ENCODE data around the gene NDUFB10.
A peak's percentile ranks its signal among the peaks of the same experiment; 100 is the strongest.

The NDUFB10 gene

GRCh38 chr16:1990351-1991134 lies 31.2 kb downstream of the NDUFB10 start:
- TF ChIP-seq, protein P1, sequence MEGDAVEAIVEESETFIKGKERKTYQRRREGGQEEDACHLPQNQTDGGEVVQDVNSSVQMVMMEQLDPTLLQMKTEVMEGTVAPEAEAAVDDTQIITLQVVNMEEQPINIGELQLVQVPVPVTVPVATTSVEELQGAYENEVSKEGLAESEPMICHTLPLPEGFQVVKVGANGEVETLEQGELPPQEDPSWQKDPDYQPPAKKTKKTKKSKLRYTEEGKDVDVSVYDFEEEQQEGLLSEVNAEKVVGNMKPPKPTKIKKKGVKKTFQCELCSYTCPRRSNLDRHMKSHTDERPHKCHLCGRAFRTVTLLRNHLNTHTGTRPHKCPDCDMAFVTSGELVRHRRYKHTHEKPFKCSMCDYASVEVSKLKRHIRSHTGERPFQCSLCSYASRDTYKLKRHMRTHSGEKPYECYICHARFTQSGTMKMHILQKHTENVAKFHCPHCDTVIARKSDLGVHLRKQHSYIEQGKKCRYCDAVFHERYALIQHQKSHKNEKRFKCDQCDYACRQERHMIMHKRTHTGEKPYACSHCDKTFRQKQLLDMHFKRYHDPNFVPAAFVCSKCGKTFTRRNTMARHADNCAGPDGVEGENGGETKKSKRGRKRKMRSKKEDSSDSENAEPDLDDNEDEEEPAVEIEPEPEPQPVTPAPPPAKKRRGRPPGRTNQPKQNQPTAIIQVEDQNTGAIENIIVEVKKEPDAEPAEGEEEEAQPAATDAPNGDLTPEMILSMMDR (conservative IDR thresholded peaks at IDR 0.05; ENCODE audit: control insufficient read depth, insufficient read depth, low read depth, low read length), result no peak
- DNase-seq (ENCODE audit: low read depth), result no peak
- H3K4me3 ChIP-seq (ENCODE audit: control insufficient read depth, low read depth, low read length), result no peak overlapping the region

- DNase-seq (ENCODE audit: low read depth), result no peak
- TF ChIP-seq, protein P1 (conservative IDR thresholded peaks at IDR 0.05; ENCODE audit: control insufficient read depth, insufficient read depth, low read depth, low read length), result no peak
- H3K4me3 ChIP-seq (ENCODE audit: control insufficient read depth, low read depth, low read length), result no peak overlapping the region
Observed at GRCh38 chr16:1991135-1991551, 31.8 kb downstream of the NDUFB10 start.

DNA sequence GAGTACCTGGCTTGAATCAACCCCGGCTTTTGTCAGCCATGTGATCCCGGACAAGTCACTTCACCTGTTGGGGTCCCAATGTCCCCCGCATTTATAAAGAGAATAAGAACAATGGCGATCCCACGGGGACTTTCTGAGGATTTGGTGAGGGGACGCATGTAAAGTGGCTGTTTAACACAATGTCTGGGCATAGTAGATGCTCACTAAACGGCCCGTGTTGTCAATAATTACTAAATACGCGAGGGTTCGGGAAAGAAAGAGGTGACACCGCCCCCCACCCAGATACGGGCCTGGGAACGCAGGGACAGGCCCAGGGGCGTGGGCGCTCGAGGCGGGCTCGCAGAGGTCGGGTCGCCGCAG lies 32.2 kb downstream of the NDUFB10 start:
- no peak overlapping the region for H3K4me3 ChIP-seq (ENCODE audit: control insufficient read depth, low read depth, low read length)
- DNase-seq (ENCODE audit: low read depth), result no peak
- TF ChIP-seq, protein P1 (conservative IDR thresholded peaks at IDR 0.05; ENCODE audit: control insufficient read depth, insufficient read depth, low read depth, low read length), result no peak

- DNase-seq (ENCODE audit: low read depth), result peak; percentile 84
- TF ChIP-seq, protein P1 (conservative IDR thresholded peaks at IDR 0.05; ENCODE audit: control insufficient read depth, insufficient read depth, low read depth, low read length), result no peak
- no peak overlapping the region for H3K4me3 ChIP-seq (ENCODE audit: control insufficient read depth, low read depth, low read length)
Observed at GRCh38 chr16:1991948-1992703, 32.8 kb downstream of the NDUFB10 start.

DNA sequence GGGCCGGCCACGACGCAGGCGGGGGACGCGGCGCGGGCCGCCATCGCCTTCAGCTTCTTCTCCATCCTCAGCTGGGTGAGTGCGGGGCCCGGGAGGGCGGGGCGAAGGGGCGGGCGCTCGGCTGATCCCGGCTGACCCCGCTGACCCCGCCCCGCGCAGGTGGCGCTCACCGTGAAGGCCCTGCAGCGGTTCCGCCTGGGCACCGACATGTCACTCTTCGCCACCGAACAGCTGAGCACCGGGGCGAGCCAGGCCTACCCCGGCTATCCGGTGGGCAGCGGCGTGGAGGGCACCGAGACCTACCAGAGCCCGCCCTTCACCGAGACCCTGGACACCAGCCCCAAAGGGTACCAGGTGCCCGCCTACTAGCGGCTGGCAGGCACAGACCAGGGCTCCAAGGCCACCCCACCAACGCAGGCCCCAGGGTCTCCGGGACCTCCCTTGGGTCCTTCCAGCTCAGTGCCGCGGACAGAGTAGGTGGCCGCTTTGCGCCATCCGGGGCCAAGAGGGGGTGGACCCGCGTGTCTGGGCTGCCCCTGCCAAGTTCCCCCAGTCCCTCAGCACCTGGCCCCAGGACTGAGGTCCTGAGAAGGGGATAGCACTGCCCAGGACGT lies 33.5 kb downstream of the NDUFB10 start:
- TF ChIP-seq, protein P1 (conservative IDR thresholded peaks at IDR 0.05; ENCODE audit: control insufficient read depth, insufficient read depth, low read depth, low read length), result no peak
- DNase-seq (ENCODE audit: low read depth), result no peak
- H3K4me3 ChIP-seq (ENCODE audit: control insufficient read depth, low read depth, low read length), result no peak overlapping the region

- TF ChIP-seq, protein P1 (conservative IDR thresholded peaks at IDR 0.05; ENCODE audit: control insufficient read depth, insufficient read depth, low read depth, low read length), result no peak
- peak; percentile 43 for DNase-seq (ENCODE audit: low read depth)
- H3K4me3 ChIP-seq (ENCODE audit: control insufficient read depth, low read depth, low read length), result no peak overlapping the region
Observed at GRCh38 chr16:1993731-1994131, 34.4 kb downstream of the NDUFB10 start.

Measured in fibroblast of mammary gland (primary cell).